Posterior cingulate gyrus (tissue), 11 donors: ENCODE results near the gene ATG12.
"Not testable (repeated sequence)": the region's sequence is repeated elsewhere in the genome, so short reads cannot be mapped to it uniquely, and the experiment has no call there.

ENCODE experiments used
- DNase-seq, 10 donors: peaks; one replicate each; pipeline versions ENCODE4 v3.0.0 to v3.0.0-alpha.2; 2020 to 2021; ENCODE audit warnings: mixed read lengths in 3 of 10
- intact Hi-C: fragments of 100-400 bp; cut with DNase I; formaldehyde crosslinking; loops from one replicate; pipeline ENCODE4 v1.15.1; 2023

The ATG12 gene

DNA sequence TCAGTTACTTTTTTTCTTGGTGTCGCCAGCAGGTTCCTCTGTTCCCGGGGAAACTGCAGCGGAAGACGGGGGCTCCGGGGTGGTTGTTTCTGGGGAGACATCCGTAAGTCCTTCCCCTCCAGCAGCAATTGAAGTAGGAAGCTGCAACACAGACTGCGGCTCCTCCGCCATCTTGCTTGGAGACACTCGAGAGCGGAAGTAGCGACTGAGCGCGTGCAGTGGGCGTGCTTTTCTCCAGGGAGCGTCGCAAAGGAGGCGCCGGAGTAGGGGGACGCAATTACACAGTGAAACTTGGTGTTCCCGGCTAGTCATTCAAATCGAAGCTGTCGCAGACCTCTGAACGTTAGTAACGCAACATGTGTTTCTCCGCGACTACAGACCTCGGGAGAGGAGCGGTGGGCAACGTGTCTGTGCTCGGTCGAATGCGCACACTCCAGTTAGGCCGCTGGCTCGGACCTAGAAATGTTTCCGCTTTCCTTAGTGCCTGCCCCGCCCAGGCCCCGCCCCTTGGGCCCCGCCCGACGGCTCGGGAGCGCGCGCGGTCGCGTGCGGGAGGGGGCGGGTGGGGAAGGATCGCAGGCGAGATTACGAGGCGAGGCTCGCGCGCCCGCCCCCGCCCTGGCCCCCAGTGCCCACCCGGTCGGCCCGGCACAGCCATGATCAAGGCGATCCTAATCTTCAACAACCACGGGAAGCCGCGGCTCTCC is at the start of gene ATG12, which contains the start of gene AP3S1:
ATG12 (minus strand) TSS at position 184 of the 707 bp plus-strand sequence; CDS start at position 171, 13 bp downstream.
AP3S1 (plus strand) TSS at position 554 of the 707 bp plus-strand sequence; CDS start at position 657, 103 bp downstream.
- intact Hi-C loops, result loop anchor here (1.0 to 10.0 kb wide), 2 partner anchors 215 to 233 kb away; partner anchors contain the start of gene TMED7

DNA sequence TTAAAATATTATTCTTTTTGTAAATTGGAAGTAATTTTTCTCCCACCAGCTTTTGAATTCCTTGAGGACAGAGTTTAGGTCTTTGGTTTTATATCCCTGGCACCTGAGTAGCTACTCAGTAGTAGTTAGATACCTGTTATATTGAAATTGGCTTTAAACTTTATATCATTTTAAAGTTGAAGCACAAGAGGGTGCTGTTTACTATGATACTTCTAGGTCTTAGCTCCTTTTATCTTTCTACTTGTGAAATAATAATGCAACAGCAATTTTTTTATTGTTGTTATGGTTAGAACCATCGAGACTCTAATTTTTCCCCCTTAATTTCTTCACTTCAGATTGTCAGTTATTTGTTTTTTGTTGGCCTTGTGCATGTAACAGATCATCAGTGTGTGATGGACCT is 46.7 kb upstream of the ATG12 start:
- intact Hi-C loops, result loop anchor here (5.0 kb wide), 1 partner anchor 179 kb away; no protein-coding TSS in a partner anchor
- no peak for DNase-seq

More for the DNA sequence above, at the start of gene ATG12, which contains the start of gene AP3S1:
- DNase-seq, result peak; percentile 85 to 98 (median 91)

- DNase-seq, result not testable (repeated sequence)
- intact Hi-C loops, result loop anchor here (5.0 kb wide), 1 partner anchor 182 kb away; no protein-coding TSS in a partner anchor
Observed at GRCh38 chr5:115885208-115885607, 43.8 kb upstream of the ATG12 start.

DNA sequence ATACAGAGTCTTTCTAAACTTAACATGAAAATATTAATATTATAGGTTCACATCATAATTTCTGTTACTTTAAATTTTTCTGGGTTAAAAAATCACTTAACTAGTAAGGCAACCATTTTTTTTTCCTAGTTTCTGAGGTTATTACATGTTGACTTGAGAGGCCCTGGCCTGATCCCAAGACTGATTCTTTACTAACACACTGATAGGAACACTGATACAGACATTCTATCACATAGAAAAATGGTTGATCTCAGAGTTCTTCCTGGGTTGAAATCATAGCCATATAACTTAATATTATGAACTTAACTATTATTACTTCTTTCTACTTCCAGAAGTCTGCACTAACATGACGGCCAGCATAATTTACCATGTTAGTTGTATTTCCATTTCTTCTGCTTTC is 43.3 kb upstream of the ATG12 start:
- intact Hi-C loops, result loop anchor here (5.0 kb wide), 1 partner anchor 183 kb away; no protein-coding TSS in a partner anchor
- DNase-seq, result no peak

GRCh38 chr5:115882434-115882833 is 41.1 kb upstream of the ATG12 start:
- intact Hi-C loops, DNase-seq: not testable (repeated sequence)

- DNase-seq, intact Hi-C loops: not testable (repeated sequence)
Observed at GRCh38 chr5:115877342-115877741, 36.0 kb upstream of the ATG12 start.

DNA sequence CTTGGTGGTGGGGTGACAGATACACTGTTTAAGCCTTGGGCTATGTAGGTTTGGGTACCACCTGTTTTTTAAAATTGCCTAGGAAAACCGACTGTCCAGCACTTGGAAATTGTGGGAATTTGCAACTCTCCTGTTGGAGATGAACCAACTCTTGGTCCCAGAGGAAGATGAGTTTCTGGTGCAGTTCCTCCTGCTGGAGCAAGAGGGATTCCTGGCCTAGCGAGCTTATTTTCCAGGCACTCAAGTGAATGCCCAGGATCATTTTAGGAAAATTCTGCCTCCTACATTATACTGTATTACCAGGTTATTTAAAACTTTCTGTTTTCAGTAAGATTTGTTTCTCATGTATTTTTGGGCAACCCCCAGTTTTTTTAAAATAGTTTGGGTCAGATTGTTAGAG is 34.1 kb upstream of the ATG12 start:
- intact Hi-C loops, result no loop called here
- DNase-seq, result no peak

- intact Hi-C loops, result no loop called here
- no peak for DNase-seq
Observed at GRCh38 chr5:115873392-115873791, 32.0 kb upstream of the ATG12 start.

- no peak for DNase-seq
- intact Hi-C loops, result no loop called here
Observed at GRCh38 chr5:115872447-115872846, 31.1 kb upstream of the ATG12 start.

DNA sequence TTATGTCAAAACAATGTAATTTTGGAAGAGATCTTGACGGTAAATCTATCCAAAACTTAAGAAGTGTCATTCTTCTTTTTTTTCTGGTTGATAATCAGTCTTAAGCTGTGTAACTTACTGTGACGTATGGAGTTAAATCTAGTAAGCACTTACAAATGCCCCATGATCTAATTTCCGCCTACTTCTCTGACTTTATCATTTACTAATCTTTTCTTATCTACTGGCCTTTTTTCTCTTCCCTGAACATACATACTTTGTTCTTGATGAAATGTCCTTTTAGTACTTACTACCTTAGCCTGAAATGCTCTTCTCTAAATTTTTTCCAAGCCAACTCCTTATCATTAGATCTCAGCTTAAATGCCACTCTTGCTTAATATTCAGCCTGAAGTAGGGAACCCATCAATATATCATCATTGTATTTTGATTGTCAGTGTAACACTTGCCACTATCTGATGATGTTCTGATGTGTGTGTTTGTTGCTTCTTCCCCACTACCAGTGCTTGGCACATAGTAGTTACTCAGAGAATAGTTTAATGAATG is 28.0 kb upstream of the ATG12 start:
- no peak for DNase-seq
- intact Hi-C loops, result no loop called here

DNA sequence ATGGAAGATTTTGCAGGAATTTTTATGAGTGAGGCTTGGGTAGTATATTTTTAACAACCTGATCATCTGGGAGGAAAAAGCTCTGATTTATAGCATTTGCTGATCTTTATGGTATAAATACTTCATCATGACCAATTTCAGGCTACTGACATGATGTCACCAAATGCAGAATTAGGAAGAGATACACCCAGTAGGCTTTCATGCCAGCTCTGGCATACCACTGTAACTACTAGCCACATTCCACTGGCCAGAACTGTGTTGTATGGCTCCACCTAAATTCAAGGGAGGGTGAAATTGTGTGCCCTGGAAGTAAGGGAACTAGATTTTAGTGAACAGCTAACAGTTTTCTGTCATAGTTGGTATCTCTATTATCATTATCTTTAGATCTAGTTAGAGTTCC is 18.0 kb upstream of the ATG12 start:
- intact Hi-C loops, result no loop called here
- DNase-seq, result no peak

DNA sequence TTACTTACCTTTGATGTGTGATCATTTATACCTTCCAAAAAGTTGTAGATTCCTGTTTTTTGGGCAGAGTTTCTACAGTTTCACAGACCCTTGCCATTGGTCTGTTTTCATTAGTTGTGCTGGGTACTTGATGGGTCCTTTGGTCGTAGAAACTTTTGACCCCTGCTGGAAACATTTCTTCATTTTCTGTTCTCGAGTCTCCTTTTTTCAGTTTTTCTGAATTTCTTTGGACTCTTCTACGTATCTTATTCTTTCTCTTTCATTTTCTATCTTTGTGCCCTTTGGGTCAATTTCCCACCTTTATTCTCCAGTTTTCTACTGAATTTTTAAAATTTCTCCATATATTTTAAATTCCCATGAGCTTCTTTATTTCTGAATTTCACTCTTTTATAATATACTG is 17.0 kb upstream of the ATG12 start:
- intact Hi-C loops, result no loop called here
- no peak for DNase-seq

DNA sequence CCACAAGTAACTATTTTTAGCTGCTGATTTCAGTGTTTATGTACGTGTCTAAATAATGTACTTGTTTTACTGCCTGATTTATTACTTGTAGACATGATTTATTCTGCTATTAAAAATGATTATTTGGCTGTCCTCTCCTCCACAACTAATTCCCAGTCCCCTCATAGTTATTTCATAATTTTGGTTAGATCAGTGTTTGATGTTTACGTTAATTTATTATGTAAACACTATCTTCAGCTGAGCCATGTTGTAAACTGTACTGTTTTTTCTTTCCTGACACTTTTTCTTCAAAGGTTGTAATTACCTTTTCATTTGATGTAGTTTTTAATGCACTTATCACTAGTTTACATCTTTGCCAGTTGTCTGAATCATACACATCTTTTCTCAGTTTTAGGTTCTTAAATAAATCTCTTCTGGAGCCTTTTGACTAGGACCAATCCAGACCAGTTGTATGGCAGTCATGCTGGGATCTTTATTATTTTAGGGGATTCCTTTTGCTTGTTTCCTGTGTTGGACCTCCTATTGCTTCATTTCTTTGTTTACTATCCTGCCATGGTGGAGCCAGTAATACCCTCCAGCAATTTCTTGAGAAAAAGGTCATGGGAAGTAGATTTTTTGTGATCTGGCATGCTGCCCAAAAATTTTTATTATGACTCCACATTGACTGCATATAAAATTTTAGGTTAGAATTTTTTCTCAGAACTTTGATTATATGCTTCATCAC is 16.4 kb upstream of the ATG12 start:
- intact Hi-C loops, result no loop called here
- no peak for DNase-seq

GRCh38 chr5:115857057-115857479 is 15.7 kb upstream of the ATG12 start:
- no peak for DNase-seq
- intact Hi-C loops, result no loop called here

DNA sequence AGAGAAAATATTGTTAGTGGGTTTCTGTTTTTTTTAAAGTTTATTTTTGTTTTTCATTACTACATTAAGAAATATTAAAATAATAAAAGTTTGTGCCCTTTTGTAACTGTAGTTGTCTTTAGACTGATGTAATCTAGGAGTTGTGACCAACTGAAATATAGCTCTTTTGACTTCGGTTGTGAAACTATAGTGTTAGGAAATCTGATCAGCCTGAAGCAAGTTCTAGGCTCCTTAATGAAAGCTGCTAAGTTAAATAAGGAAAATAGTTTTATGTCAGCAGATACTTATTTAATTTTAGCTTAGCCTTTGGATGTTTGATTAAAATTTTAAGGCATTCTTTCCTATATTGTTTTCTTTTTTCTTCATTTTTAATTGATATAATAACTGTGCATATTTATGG is 14.6 kb upstream of the ATG12 start:
- no peak for DNase-seq
- intact Hi-C loops, result no loop called here

DNA sequence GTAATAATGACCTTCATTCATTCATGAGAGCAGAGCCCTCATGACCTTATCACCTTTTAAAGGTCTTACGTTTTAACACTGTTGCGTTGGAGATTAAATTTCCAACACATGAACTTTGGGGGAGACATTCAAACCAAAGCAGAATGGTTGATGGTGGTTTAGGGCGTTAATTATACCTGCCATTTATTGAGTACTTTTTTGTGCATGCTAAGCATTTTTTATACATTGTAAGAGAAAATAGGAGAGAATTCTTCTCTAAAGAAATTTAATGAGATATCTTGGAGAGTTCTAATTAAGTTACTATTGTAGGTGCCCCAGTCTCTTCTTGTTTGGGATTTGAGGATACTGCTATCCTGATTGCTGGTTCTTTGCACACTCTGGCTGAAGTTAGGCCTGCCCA is 12.8 kb upstream of the ATG12 start:
- intact Hi-C loops, result no loop called here
- no peak for DNase-seq

- intact Hi-C loops, result no loop called here
- DNase-seq, result no peak
Observed at GRCh38 chr5:115850744-115851416, 9.5 kb upstream of the ATG12 start.

- intact Hi-C loops, result loop anchor here (10.0 kb wide), 1 partner anchor 225 kb away; no protein-coding TSS in a partner anchor
- DNase-seq, result no peak
Observed at GRCh38 chr5:115849258-115849798, 8.0 kb upstream of the ATG12 start.

DNA sequence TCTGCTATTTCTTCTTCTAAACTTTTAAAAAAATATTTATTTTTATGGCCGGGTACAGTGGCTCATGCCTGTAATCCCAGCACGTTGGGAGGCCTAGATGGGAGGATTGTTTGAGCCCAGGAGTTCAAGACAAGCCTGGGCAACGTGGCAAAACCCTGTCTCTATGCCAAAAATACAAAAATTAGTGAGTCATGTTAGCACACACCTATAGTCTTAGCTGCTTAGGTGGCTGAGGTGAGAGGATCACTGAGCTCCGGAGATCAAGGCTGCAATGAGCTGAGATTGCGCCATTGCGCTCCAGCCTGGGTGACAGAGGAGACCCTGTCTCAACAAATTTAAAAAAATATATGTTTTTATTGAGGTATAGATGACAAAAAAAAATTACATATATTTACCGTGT is 5.9 kb upstream of the ATG12 start:
- DNase-seq, result no peak
- intact Hi-C loops, result loop anchor here (10.0 kb wide), 1 partner anchor 228 kb away; no protein-coding TSS in a partner anchor

DNA sequence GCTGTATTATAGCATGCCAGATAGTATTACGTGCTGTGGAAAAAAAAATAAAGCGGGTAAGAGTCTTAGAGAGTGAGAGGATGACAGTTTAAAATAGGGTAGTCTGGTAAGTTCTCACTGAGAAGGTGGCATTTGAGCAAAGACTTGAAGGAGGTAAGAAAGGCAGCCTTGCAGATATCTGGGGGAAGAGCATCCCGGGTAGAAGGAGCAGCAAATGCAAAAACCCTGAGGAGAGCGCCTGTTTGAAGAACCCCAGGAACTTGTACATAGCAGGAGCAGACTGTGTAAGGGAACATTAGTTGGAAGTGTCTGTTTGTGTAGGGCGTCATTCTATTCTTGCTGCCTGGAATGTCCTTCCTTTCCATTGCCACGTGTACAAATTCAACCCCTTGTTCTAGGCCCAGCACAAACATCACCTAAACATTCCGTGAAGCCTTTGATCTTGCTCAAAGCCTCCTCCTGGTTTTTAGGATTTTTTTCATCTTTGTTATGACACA is 3.0 kb upstream of the ATG12 start:
- intact Hi-C loops, result loop anchor here (10.0 kb wide), 1 partner anchor 230 kb away; no protein-coding TSS in a partner anchor
- no peak for DNase-seq
